Esophagus (tissue), 2 donors: ENCODE results near the gene SH2D4B. TPM values are rescaled to one million over a fixed set of nuclear protein-coding genes. Genes with fewer than 3 reads are reported as not detected.

ENCODE experiments used
- H3K27ac ChIP-seq, 2 donors: one replicate each; pipeline ENCODE4 v1.5.1; 2013; ENCODE audit warnings: low read depth in 2 of 2, mild to moderate bottlenecking in 2 of 2, inconsistent platforms in 1 of 2, low read length in 1 of 2, moderate library complexity in 1 of 2
- H3K27me3 ChIP-seq, 2 donors: one replicate each; pipeline ENCODE4 v1.6.1; 2013; ENCODE audit warnings: low read length in 2 of 2, control low read depth in 1 of 2, mild to moderate bottlenecking in 1 of 2; ENCODE audit not compliant: insufficient read depth in 2 of 2, control insufficient read depth in 1 of 2
- H3K36me3 ChIP-seq, 2 donors: one replicate each; pipeline ENCODE4 v1.6.1; 2013; ENCODE audit warnings: low read length in 1 of 2; ENCODE audit not compliant: control insufficient read depth in 2 of 2, insufficient read depth in 2 of 2
- H3K4me1 ChIP-seq, 2 donors: one replicate each; pipeline ENCODE4 v1.6.1; 2013; ENCODE audit warnings: low read length in 1 of 2; ENCODE audit not compliant: control insufficient read depth in 2 of 2, insufficient read depth in 2 of 2
- H3K4me3 ChIP-seq, 2 donors: one replicate each; pipeline ENCODE4 v1.5.1; 2013; ENCODE audit warnings: low read length in 2 of 2, mild to moderate bottlenecking in 2 of 2, low read depth in 1 of 2, moderate library complexity in 1 of 2
- H3K9me3 ChIP-seq, 2 donors: one replicate each; pipeline ENCODE4 v1.6.1; 2013; ENCODE audit warnings: mild to moderate bottlenecking in 2 of 2, low read depth in 1 of 2, low read length in 1 of 2, moderate library complexity in 1 of 2; ENCODE audit not compliant: control insufficient read depth in 2 of 2, insufficient read depth in 1 of 2
- WGBS, 2 donors: extraction: QIAGEN DNeasy Blood & Tissue Kit; methylation state at CpG; one replicate each; pipeline ENCODE4 v1.1.7; 2013; 5-methylcytosine and 5-hydroxymethylcytosine counted together
- polyA plus RNA-seq, 2 donors: library from polyadenylated mRNA; stranded (reverse); fragments of 200-250 nt; gene quantifications; one replicate each; pipeline ENCODE4 v1.2.3, GENCODE V29; 2013
- donor health status: healthy with polysubstance abuse.
- donor health status: Bipolar disorder and iron deficiency.

Gene SH2D4B
- polyA plus RNA-seq, 2 donors = 0.02 TPM; not detected in 1

GRCh38 chr10:80685355-80685754 is 147.7 kb downstream of the SH2D4B start:
- Histone ChIP-seq H3K4me1 (no peaks in the 10 kb centered on the region), H3K36me3 (no peaks in the 10 kb centered on the region), H3K4me3 (no peak overlapping the region), H3K9me3 (no peaks in the 10 kb centered on the region), H3K27me3 (no peaks in the 10 kb centered on the region), H3K27ac (no peak overlapping the region)
- WGBS, 2 donors = 80 to 82% methylated on average over 4 of the region's 4 CpGs

- 64 to 73% methylated on average over 6 of the region's 6 CpGs for WGBS, 2 donors
- Histone ChIP-seq H3K4me3 (no peak overlapping the region), H3K4me1 (no peaks in the 10 kb centered on the region), H3K36me3 (no peaks in the 10 kb centered on the region), H3K9me3 (no peaks in the 10 kb centered on the region), H3K27me3 (no peaks in the 10 kb centered on the region), H3K27ac (no peak overlapping the region)
Observed at GRCh38 chr10:80686734-80687475, 149.2 kb downstream of the SH2D4B start.

GRCh38 chr10:80687476-80687789 is 149.7 kb downstream of the SH2D4B start:
- no peaks in the 10 kb centered on the region for H3K4me1 ChIP-seq
- H3K4me3 ChIP-seq = no peak overlapping the region
- no peak overlapping the region for H3K27ac ChIP-seq
- H3K36me3 ChIP-seq = no peaks in the 10 kb centered on the region
- 84 to 89% methylated on average over 1 of the region's 1 CpG for WGBS, 2 donors
- H3K27me3 ChIP-seq = no peaks in the 10 kb centered on the region
- H3K9me3 ChIP-seq = no peaks in the 10 kb centered on the region

GRCh38 chr10:80690434-80690833 is 152.7 kb downstream of the SH2D4B start:
- Histone ChIP-seq H3K9me3 (peaks cover 0 to 2% of the 10 kb centered on the region in 2 donors), H3K27ac (no peak overlapping the region), H3K4me1 (no peaks in the 10 kb centered on the region)

GRCh38 chr10:80691441-80691840 is 153.7 kb downstream of the SH2D4B start:
- H3K36me3 ChIP-seq = no peaks in the 10 kb centered on the region
- no peaks in the 10 kb centered on the region for H3K27me3 ChIP-seq
- peaks cover 0 to 2% of the 10 kb centered on the region in 2 donors for H3K9me3 ChIP-seq
- H3K4me3 ChIP-seq = no peak overlapping the region
- H3K4me1 ChIP-seq = no peaks in the 10 kb centered on the region
- H3K27ac ChIP-seq = no peak overlapping the region

More at GRCh38 chr10:80690434-80690833, 152.7 kb downstream of the SH2D4B start:
- Histone ChIP-seq H3K4me3 (no peak overlapping the region), H3K36me3 (no peaks in the 10 kb centered on the region), H3K27me3 (no peaks in the 10 kb centered on the region)

DNA sequence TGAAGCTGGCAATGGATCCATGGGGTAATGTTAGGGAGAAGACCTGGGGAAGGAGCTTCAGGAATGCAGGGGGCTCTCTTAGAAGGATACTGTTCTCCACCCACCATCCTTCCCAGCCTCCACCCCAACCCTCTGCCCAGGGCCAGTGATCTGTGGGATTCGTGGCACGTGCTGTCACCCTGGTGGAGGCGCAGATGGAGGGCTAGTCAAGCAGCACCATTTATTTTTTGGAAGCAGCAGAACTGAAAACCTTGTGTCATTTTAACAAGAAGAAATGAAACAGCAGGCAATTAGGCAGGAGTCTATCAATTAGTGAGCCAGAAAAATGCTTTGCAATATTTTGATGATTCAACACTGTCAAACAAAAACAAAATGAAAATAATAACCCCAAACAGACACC is 155.9 kb downstream of the SH2D4B start:
- no peak overlapping the region for H3K4me3 ChIP-seq
- WGBS, 2 donors = 72 to 82% methylated on average over 3 of the region's 3 CpGs
- H3K36me3 ChIP-seq = no peaks in the 10 kb centered on the region
- no peak overlapping the region for H3K27ac ChIP-seq
- no peaks in the 10 kb centered on the region for H3K27me3 ChIP-seq
- peaks cover 0 to 2% of the 10 kb centered on the region in 2 donors for H3K9me3 ChIP-seq
- H3K4me1 ChIP-seq = no peaks in the 10 kb centered on the region

GRCh38 chr10:80694930-80695329 is 157.2 kb downstream of the SH2D4B start:
- Histone ChIP-seq H3K4me3 (no peak overlapping the region), H3K36me3 (no peaks in the 10 kb centered on the region), H3K9me3 (peaks cover 0 to 2% of the 10 kb centered on the region in 2 donors), H3K27ac (no peak overlapping the region), H3K27me3 (no peaks in the 10 kb centered on the region), H3K4me1 (peaks cover 0 to 2% of the 10 kb centered on the region in 2 donors)
- WGBS, 2 donors = 79 to 86% methylated on average over 5 of the region's 5 CpGs

Other genes starting within 250 kb of the SH2D4B start
- under 1 TPM; 0.14 to 0.22 TPM for gene MAT1A, start 248.2 kb upstream of the SH2D4B start, polyA plus RNA-seq
- not detected for gene DYDC1, start 181.1 kb upstream of the SH2D4B start, polyA plus RNA-seq
- under 1 TPM; 0.34 to 0.77 TPM for gene DYDC2, start 181.1 kb upstream of the SH2D4B start, polyA plus RNA-seq
- gene PRXL2A, start 129.4 kb upstream of the SH2D4B start, polyA plus RNA-seq = 10 to 100 TPM; 47.3 to 87.9 TPM
- 10 to 100 TPM; 50.6 to 63.2 TPM for gene TSPAN14, start 83.6 kb upstream of the SH2D4B start, polyA plus RNA-seq